ENCODE measurements around the gene TAS2R16. TPM values are rescaled to one million over a fixed set of nuclear protein-coding genes. Genes with fewer than 3 reads are reported as not detected.

Gene TAS2R16
- total RNA-seq, 1 experiment from 2014 or later: not detected

GRCh38 chr7:122974229-122974628 lies 21.3 kb downstream of the TAS2R16 start:
- Histone ChIP-seq H2BK5ac (ENCODE audit: insufficient read length, low read length) (no peak overlapping the region), H3K27me3 (ENCODE audit: insufficient read depth, low read length) (no peaks in the 10 kb centered on the region), H3K4ac (ENCODE audit: low read depth, low read length) (no peak overlapping the region), H2BK12ac (ENCODE audit: insufficient read length, low read depth, low read length) (no peak overlapping the region), H4K5ac (ENCODE audit: insufficient read length, low read depth, low read length) (no peak overlapping the region), H3K56ac (ENCODE audit: insufficient read length, low read depth, low read length) (no peak overlapping the region), H3K79me1 (ENCODE audit: insufficient read depth, low read depth, low read length, poor library complexity, severe bottlenecking) (no peaks in the 10 kb centered on the region), H3K79me2 (ENCODE audit: insufficient read depth, low read length) (no peaks in the 10 kb centered on the region), H3K27ac (ENCODE audit: insufficient read length, low read depth, low read length) (no peak overlapping the region), H2BK20ac (ENCODE audit: low read depth, low read length, poor library complexity, severe bottlenecking) (no peak overlapping the region), H3K4me2 (ENCODE audit: insufficient read depth, insufficient read length, low read length) (no peak overlapping the region), H2BK120ac (ENCODE audit: low read depth, low read length, poor library complexity, severe bottlenecking) (no peak overlapping the region), H3K9me3 (ENCODE audit: control insufficient read depth, low read depth, low read length) (no peaks in the 10 kb centered on the region), H4K20me1 (ENCODE audit: control insufficient read depth, insufficient read depth, insufficient read length) (no peaks in the 10 kb centered on the region), H3K23me2 (ENCODE audit: insufficient read length, low read depth, low read length, poor library complexity, severe bottlenecking) (no peaks in the 10 kb centered on the region), H4K8ac (replicated peaks; ENCODE audit: insufficient read length, low read depth, low read length) (no peak overlapping the region), H2BK15ac (ENCODE audit: low read depth, low read length) (no peak overlapping the region), H2AFZ (ENCODE audit: low read length) (no peak overlapping the region), H3T11ph (ENCODE audit: low read length) (no peak overlapping the region), H3K4me1 (ENCODE audit: insufficient read depth, low read length) (peaks cover 2% of the 10 kb centered on the region; the same call in 1 of the 2 replicates), H3K14ac (ENCODE audit: insufficient read depth, low read length) (no peak overlapping the region), H3K9ac (ENCODE audit: extremely low read depth, insufficient read length, low read length) (no peak overlapping the region), H3K23ac (ENCODE audit: insufficient read length, low read depth, low read length) (no peak overlapping the region), H4K91ac (ENCODE audit: insufficient read length, low read depth, low read length) (no peak overlapping the region), H2AK5ac (ENCODE audit: insufficient read length, low read length) (no peak overlapping the region), H3K18ac (ENCODE audit: insufficient read length, low read depth, low read length) (no peak overlapping the region)
- no peaks in the 10 kb centered on the region for H3K27me3 Mint-ChIP-seq (ENCODE audit: low read depth)
- DNase-seq: peak; percentile 35
- no peak overlapping the region for H3K4me3 Mint-ChIP-seq
- peaks cover 0 to 12% of the 10 kb centered on the region in 2 experiments; a peak in 2 of 4 replicates for H3K4me1 Mint-ChIP-seq
- no peak for TF ChIP-seq CTCF (conservative IDR thresholded peaks at IDR 0.05)
- H3K27ac Mint-ChIP-seq: no peak overlapping the region
- no CpG with 5 or more reads among the region's 2 CpGs for WGBS (ENCODE audit: extremely low coverage, insufficient read length, low lambda C conversion rate)
- H3K36me3 Mint-ChIP-seq (ENCODE audit: insufficient read depth in 1 of 3, low read depth in 3 of 3): no peaks in the 10 kb centered on the region
- no peaks in the 10 kb centered on the region; a peak in 1 of 5 replicates for H3K9me3 Mint-ChIP-seq
